HG03521 (cell line): ENCODE data around the gene STAU1.
"Not testable (repeated sequence)": the region's sequence is repeated elsewhere in the genome, so short reads cannot be mapped to it uniquely, and the experiment has no call there.

Experiments used
- ATAC-seq: cut with Tn5 transposase; IDR thresholded peaks from one replicate; pipeline ENCODE4 v1.9.1; 2021; ENCODE audit warnings: mild to moderate bottlenecking, moderate library complexity; ENCODE audit not compliant: unreplicated experiment

Gene STAU1, protein sequence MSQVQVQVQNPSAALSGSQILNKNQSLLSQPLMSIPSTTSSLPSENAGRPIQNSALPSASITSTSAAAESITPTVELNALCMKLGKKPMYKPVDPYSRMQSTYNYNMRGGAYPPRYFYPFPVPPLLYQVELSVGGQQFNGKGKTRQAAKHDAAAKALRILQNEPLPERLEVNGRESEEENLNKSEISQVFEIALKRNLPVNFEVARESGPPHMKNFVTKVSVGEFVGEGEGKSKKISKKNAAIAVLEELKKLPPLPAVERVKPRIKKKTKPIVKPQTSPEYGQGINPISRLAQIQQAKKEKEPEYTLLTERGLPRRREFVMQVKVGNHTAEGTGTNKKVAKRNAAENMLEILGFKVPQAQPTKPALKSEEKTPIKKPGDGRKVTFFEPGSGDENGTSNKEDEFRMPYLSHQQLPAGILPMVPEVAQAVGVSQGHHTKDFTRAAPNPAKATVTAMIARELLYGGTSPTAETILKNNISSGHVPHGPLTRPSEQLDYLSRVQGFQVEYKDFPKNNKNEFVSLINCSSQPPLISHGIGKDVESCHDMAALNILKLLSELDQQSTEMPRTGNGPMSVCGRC

DNA sequence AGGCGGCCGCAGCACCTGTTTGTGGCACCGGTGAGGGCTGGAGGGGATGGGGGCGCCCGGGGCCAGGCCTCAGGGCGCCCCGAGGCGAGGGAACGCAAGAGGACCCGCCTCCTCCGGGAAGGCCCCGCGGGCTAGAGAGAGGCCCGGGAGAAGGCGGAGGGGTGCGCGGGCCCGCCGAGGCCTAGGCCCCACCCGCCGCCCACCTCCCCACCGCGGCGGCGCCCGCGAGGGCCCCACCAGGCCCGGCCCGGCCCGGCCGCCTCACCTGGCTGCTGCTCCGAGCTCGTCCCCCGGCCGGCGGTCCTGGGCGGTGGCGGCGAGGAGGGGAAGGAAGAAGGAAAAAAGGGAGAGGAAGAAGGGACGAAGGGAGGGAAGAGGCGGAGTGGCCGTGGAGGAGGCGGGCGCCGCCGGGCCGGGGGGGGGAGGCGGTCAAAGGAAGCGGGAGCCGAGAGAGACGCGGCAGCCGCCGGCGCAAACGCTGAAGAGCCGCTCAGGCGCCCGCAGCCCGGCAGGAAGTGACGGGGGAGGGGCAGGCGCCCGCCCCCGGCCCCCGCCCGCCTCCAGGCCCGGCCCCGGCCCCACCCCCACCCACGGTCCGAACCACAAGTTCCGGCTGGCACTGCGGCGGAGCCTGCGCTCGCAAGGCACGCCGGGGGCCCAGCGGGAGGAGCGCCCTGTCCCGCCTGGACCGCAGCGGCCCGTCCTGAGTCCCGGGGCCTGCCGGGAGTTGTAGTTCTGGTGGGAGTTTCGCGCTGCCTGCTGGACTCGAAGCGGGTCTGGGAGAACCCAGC is at the start of gene STAU1:
Gene STAU1, minus strand, starts transcription at position 484 of the 791 bp plus-strand sequence. CDS start 22,133 bp downstream, outside the sequence.
- peak; percentile 90 for ATAC-seq

DNA sequence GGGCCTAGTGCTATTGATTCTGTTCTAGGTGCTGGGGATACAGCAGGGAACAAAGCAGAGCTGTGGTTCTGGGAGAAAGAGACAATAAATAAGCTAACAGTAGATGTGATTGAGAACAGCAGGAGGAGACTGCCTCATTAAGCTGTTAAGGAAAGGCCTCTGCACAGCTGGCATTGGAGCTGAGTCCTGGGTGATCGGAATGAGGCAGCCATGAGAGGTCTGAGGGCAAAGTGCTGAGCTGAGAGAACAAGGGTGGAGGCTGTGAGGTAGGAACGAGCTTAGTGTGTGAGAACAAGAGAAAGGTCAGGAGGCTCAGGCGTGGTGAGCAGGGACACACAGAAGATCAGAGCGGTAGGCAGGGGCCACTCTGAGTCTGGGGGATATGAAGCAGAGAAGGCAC is 49.4 kb upstream of the STAU1 start:
- ATAC-seq, result no peak

DNA sequence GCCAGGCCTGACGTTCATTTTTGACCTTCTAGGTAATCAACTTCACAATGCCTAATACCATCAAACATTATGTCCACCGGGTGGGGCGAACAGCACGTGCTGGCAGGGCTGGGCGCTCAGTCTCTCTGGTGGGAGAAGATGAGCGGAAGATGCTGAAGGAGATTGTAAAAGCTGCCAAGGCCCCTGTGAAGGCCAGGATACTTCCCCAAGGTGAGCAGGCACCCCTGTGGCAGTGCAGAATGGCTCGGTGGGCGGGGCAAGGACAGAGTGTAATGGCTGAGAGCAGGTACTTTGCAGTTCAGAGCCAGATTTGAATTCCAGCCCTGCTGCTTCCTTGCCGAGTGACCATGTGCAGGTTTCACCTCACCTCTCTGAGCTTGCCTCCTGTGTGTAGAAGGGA is 48.2 kb upstream of the STAU1 start:
- ATAC-seq, result no peak

DNA sequence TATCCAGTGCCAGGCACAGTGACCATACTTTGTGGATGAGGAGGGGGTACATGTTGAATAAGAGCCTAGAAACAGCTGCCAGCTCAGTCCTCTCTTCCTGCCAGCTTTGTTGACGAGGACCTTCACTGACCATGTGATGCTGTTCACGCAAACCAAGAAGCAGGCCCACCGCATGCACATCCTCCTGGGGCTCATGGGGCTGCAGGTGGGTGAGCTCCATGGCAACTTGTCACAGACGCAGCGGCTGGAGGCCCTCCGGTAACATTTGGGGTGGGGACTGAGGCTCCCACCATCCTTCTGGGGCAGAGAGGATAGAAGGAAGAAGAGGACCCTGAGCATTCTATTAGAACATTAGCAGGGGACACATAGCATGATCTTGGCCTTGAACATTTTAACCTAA is 46.7 kb upstream of the STAU1 start:
- ATAC-seq, result no peak

DNA sequence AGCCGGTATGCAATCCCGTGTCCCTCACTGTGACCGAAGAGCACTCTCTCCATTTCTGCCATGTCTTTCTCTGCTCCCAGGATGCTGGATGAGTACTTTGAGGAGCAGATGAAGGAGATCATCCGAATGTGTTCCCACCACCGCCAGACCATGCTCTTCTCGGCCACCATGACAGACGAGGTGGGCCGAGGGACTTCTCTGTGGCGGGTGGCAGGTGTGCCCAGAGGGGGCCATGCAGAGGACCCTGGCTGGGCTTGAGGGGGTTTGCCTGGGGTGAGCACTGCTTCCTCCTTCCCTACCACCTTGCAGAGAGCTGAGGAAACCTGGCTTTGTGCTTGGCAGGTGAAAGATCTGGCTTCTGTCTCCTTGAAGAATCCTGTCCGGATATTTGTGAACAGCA is 45.1 kb upstream of the STAU1 start:
- ATAC-seq, result no peak

DNA sequence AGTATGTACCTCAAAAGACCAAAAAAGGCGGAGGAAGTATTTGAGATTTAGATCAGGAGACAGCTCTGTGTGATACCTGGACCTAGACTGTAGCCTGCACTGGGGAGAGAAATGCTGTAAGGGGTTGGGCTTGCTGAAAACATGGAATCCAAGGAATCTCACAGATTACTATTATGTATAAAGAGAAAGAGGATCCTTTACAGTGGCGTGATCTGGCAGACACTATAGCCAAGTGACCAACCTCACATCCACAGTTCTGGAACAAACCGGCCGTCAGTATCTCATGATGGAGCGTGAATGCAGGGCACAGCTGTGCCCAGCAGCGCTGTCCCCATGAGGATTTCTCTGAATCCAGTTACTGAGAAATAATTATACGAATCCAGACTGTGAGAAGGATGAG is 43.3 kb upstream of the STAU1 start:
- no peak for ATAC-seq

DNA sequence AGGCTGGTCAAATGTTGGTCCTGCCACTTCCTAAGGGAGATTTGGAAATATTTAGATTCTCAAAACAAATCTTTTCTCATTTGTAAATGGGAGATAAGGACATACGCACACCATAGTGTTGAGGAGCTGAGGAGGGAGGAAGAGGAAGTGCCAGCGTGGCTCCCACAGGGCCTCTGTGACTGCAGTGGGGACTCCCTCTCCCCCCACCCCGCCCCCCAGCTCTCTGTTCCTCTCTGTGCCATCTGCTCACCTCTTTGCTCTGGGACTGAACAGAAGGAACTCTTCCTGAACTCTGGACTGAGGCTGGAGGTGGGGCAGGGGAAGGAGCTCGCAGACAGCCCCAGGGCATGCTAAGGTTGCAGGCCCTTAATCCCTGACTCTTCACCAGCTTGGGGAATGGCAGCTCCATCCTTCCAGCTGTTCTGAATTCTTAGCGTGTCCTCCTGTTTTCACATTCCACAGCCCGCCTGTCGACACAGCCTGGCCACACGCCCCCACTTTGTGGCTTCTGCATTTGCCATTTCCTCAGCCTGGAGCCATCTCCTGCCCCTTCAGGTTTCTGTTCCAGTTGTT is 42.5 kb upstream of the STAU1 start:
- no peak for ATAC-seq

DNA sequence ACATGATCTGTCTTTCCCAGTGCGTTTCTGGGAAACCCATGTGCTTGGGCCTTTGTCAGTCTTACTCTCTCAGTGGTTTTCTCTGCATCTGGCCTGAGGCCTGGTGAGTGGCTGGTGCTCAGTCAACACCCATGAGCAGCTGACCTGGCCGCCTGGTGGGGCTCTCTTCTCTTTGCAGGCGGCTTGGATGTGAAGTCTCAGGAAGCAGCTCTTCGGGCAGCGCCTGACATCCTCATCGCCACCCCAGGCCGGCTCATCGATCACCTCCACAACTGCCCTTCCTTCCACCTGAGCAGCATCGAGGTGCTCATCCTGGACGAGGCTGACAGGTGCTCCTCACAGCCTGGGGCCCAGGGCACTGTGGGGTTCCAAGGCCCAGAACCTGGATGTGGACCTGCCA is 41.9 kb upstream of the STAU1 start:
- no peak for ATAC-seq

DNA sequence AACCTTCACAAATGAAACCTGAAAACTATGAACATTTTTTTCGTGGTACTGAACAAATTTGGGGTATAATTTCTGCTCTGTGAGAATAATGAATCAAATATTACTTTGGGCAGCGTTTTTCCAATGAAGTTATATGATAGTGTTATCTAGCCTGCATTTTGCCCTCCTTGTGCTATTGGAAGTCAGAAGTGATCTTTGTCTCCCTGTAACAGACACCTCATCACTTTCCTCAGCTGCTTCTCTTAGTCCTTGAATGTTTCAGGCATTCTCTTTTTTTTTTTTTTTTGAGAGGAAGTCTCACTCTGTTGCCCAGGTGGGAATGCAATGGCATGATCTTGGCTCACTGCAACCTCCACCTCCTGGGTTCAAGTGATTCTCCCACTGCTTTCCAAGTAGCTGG is 41.2 kb upstream of the STAU1 start:
- no peak for ATAC-seq

DNA sequence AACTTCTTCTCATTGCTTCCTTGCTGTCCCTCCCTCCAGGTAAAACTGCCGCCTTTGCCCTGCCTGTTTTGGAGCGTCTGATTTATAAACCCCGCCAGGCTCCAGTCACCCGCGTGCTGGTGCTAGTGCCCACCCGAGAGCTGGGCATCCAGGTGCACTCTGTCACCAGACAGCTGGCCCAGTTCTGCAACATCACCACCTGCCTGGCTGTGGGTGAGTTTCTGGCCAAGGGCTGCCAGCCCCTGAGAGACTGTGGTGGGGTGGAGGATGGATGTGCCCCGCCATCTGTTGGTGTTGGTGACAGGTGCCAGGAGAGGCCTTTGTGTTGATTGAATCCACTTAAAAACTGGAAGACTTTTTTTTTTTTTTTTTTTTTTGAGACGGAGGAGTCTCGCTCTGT is 40.5 kb upstream of the STAU1 start:
- ATAC-seq, result no peak

DNA sequence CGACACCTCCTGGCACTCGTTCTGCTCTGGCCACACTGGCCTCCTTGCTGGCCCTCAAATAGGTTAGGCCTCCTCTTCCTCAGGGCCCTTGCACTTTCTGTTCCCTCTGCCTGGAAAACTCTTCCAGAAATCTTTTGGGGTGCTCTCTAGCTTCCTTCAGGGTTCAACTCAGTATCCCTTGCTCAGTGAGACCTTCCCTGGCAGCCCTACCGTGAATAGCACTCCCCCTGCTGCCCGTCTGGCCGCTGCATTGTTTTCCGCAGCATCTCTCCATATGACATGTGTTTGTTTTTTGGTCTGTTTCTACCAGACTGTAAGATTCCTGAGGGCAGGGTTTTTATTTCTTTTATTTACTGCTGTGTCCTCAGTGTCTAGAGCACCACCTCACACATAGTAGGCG is 37.8 kb upstream of the STAU1 start:
- ATAC-seq, result no peak

DNA sequence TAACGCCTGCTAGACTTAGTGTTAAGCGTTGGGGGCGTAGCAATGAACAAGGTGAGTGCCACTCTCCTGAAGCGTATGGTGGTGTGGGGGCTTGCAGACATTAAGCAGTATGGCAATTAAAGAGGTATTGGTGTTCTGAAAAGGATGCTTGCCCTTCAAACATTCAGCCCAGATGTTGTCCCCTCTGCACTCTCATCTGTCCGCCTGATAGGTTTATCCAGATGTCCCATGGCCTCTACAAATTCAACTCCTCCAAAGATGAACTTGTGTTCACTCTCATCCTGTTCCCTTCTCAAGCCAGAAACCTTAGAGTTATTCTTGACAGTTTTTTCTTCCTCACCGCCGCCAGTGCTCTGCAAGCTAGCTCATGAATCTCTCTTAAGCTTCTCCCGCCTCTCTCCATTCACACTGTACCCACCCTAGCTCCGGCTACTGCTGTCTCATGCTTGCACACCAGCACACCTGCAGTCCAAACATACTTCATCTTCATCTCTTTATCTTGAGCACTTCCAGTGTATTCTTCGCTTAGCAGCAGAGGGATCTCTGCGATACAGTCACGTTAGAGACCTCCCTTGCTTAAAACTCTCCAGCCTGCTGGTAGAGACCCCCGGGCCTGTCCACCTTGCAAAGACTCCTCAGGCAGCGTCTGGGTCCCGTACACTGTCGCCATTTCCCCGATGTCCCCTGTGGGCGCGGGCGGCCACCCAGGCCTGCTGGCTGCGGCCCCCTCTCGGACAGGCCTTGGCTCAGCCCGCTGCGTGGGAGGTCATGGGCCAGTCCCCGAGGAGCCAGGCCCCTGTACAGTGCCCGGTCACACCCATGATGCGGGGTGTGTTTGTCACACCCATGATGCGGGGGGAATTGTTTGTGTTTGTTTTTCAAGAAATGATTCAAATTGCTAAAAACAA is 32.0 kb upstream of the STAU1 start:
- no peak for ATAC-seq

DNA sequence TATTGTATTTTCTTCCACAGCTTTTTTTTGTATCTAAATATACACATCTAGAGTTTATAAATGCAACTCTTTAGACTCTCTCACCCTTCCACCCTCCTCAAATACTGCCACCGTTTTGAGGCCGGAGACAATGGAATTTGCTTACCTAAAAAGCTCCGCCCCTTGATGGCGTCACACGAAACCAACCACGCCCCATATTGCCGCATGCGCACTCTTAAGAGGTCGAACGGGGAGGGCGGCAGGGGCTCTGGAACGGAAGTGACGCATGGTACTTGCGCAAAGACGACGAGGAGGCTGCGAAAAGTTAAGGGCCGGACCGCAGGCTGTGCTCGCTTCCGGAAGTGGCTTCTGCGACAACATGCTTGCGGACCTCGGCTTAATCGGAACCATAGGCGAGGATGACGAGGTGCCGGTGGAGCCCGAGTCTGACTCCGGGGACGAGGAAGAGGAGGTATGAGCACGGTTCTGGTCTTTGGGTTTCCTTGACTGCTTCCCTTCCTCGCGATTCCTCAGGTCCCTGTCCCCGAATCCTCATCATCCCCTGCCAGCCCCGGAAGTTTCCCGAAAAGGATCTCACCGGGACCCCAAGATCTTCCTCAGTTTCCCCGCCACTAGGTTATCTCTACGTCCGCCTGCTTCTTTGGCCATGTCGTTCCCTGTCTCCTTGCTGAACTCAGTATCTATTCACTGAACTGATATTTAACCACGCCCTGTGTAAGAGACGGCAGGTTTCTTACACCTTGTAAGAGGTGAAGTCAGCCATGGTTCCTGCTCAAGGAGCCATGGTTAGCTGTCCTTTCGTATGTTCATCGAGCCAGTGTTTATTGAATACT is 31.2 kb upstream of the STAU1 start, which contains the start of gene DDX27:
Gene DDX27, plus strand, starts transcription at position 326 of the 833 bp plus-strand sequence. Its CDS starts 33 bp downstream, at position 359.
- ATAC-seq, result peak; percentile 97

DNA sequence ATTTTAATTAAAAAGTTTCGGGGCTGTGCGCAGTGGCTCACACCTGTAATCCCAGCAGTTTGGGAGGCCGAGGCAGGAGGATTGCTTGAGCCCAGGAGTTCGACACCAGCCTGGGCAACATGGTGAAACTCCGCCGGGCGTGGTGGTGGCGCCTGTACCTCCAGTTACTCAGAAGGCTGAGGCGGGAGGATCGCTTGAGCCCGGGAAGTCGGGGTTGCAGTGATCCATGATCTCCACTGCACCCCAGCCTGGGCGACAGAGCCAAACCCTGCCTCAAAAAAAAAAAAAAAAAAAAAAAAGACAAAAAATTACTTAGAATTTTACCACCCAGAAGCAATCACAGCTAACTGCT is 30.6 kb upstream of the STAU1 start:
- not testable (repeated sequence) for ATAC-seq

DNA sequence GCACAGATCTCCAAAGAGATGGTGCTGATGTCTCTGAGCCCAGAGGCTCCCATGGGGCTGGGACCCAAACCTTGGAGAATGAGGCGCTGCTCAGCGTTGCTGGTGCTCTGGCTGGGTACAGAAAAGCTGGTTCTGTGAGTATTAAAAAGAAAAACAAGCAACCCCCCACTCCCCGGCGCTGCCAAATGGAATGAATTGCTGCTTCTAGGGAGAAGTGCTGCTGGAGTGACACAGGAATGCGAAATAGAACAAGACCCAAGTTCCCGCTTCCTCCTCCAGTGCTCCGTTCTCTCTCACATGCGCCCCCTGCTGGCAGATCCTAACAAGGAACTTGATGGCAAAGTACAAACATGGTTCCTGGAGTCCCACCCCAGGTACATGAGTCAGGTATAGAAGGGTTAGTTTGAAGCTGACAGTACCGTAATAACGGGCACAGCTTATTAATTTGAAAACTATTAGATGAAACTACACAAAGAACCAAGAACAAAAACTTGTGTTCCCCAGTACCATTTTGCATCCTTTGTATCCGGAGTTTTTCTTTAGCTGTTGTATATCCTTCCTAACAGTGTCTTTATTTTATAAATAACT is 29.0 kb upstream of the STAU1 start:
- no peak for ATAC-seq

DNA sequence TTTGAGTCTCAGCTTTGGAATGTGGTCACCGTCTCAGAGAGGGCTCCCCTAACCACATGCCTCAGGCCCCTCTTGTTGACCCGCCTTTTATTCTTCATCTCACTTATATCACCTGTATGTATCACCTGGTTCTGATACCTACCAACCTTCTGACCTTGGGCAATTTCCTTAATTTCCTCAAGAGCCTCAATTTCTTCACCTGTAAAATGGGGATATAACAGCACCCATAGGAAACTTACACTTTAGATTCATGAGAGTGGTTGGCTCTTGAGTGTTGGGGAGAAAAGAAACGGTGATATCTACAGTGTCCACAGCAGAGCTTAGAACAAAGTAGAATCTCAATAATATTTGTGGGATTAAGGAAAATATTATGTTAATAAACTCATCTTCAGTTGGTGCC is 27.1 kb upstream of the STAU1 start:
- no peak for ATAC-seq

DNA sequence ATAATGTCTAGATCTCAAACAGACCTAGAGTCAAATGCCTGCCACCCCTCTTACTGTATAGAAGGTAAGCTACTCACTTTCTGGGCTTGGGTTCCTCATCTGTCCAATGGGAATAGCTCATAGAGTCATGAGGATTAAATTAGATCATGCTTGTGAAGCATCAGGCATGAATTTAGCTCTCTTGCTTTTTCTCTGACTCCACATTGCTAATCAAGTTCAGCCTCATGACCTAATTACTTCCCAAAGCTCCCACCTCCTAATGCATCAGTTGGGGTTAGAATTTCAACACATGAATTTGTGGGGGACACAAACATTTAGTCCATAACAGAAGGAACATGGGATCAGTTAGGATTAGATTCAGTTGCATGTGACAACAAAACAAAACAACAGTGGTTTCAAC is 26.4 kb upstream of the STAU1 start:
- no peak for ATAC-seq

DNA sequence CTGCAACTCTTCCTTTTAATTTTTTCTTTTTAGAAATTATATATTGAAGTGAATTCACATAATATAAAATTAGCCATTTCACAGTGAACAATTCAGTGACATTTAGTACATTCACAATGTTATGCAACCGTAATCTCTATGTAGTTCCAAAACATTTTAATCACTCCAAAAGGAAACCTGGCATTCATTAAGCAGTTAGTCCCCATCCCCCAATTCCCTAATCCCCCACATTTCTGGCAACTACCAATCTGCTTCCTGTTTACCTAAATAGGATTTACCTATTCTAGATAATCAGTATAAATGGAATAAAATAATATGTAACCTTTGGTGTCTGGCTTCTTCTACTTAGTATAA is 22.6 kb upstream of the STAU1 start:
- no peak for ATAC-seq

DNA sequence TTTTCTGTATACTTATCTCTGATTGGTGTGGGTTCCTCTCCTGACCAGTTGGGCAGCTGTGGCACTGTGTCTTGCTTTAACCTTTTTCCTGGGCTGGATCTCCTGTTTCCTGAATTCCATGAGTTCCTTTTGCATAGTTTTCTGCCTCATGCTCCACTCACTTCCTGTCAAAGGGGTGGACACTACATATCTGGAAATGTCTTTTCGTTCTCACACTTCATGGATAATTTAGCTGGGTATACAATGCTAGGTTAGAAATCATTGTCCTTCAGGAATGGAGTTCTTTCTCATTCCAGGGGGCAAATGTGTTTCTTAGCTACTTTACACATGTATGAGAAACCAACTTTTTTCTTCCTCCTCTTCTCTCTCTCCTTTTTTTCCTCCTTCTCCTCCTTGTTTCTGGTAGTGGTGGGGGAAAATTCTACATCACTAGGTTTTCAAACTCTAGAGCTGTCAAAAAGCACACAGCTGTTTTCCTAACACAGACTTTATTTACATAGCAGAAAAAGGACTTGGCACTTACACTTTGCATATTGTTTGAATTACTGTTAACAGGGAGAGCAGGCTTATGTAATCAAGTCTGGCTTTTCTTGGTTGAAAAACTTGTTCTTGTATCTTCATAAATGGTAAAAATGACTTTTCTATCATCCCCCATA is 22.1 kb upstream of the STAU1 start:
- no peak for ATAC-seq
